H1 (cell line): Measurements from ENCODE around the gene NOL9. TPM values are rescaled to one million over a fixed set of nuclear protein-coding genes. Genes with fewer than 3 reads are reported as not detected.

Experiments
- CTCF ChIA-PET: fragments of 300-600 bp; sonication (Branson Sonifier 250); formaldehyde crosslinking; loops from one replicate; lab custom pipeline; 2021; ENCODE audit not compliant: partially characterized antibody; lab: Charles Lee
- POLR2A ChIA-PET: fragments of 300-600 bp; sonication (Branson Sonifier 250); formaldehyde crosslinking; loops from one replicate; lab custom pipeline; 2021; ENCODE audit warnings: inconsistent platforms; ENCODE audit not compliant: partially characterized antibody; lab: Charles Lee
- DNase-seq, 2 experiments: peaks; one replicate each; pipeline versions ENCODE4 v3.0.0 to v3.0.0-alpha.2; 2010 to 2022; ENCODE audit warnings: low spot score in 2 of 2, low read depth in 1 of 2, mixed read lengths in 1 of 2
- FAIRE-seq: peaks from 2 replicates; lab custom pipeline; 2011; peaks lifted over from hg19 to GRCh38; lab: Jason Lieb, UNC
- H2AFZ ChIP-seq: 2 replicates; pipeline ENCODE4 v1.8.1; 2012; ENCODE audit warnings: low read length, inconsistent platforms
- H2AK5ac ChIP-seq: 2 replicates; pipeline ENCODE4 v1.6.1; 2013; ENCODE audit warnings: low read depth, low read length
- H2BK120ac ChIP-seq: replicated peaks from 2 replicates; pipeline ENCODE3; 2013; ENCODE audit warnings: low read depth, low read length, inconsistent platforms
- H2BK12ac ChIP-seq: 2 replicates; pipeline ENCODE4 v1.6.1; 2013; ENCODE audit warnings: low read depth, low read length
- H2BK15ac ChIP-seq: 2 replicates; pipeline ENCODE4 v1.6.1; 2013; ENCODE audit warnings: low read length
- H2BK20ac ChIP-seq: 2 replicates; pipeline ENCODE4 v1.6.1; 2013; ENCODE audit warnings: low read length
- H2BK5ac ChIP-seq: 2 replicates; pipeline ENCODE4 v1.6.1; 2013; ENCODE audit warnings: low read depth, low read length
- H3K14ac ChIP-seq: 2 replicates; pipeline ENCODE4 v1.6.1; 2013; ENCODE audit warnings: inconsistent platforms; ENCODE audit not compliant: insufficient read length
- H3K18ac ChIP-seq: 2 replicates; pipeline ENCODE4 v1.6.1; 2013; ENCODE audit warnings: low read length; ENCODE audit errors: extremely low read depth
- H3K23ac ChIP-seq: 2 replicates; pipeline ENCODE4 v1.6.1; 2013; ENCODE audit warnings: inconsistent platforms; ENCODE audit not compliant: insufficient read length
- H3K23me2 ChIP-seq: 2 replicates; pipeline ENCODE4 v1.6.1; 2013; ENCODE audit warnings: low read depth, low read length
- H3K27ac ChIP-seq: 2 replicates; pipeline ENCODE4 v1.6.1; 2011; ENCODE audit warnings: low read depth, low read length, inconsistent platforms
- H3K27me3 ChIP-seq, 4 experiments: replicated peaks in 1 of 4; 1 replicate in 1 of 4; 2 replicates in 3 of 4; pipeline versions ENCODE4 v1.6.1 to v1.8.1; 2011 to 2013; ENCODE audit warnings: low read length in 3 of 4, mild to moderate bottlenecking in 3 of 4, inconsistent platforms in 2 of 4, mixed read lengths in 2 of 4, moderate library complexity in 1 of 4; ENCODE audit not compliant: control insufficient read depth in 3 of 4, insufficient read depth in 3 of 4; ENCODE audit errors: extremely low read depth in 1 of 4
- H3K36me3 ChIP-seq, 4 experiments: 2 replicates each; pipeline versions ENCODE4 v1.6.1 to v1.8.1; 2011 to 2013; ENCODE audit warnings: mild to moderate bottlenecking in 4 of 4, low read length in 3 of 4, moderate library complexity in 2 of 4, control low read depth in 1 of 4, inconsistent platforms in 1 of 4; ENCODE audit not compliant: insufficient read depth in 4 of 4, control insufficient read depth in 2 of 4
- H3K4ac ChIP-seq: replicated peaks from 2 replicates; pipeline ENCODE3; 2013; ENCODE audit warnings: low read length, low read depth, mixed read lengths, inconsistent platforms; ENCODE audit not compliant: insufficient read length
- H3K4me1 ChIP-seq, 4 experiments: replicated peaks in 1 of 4; 1 replicate in 1 of 4; 2 replicates in 3 of 4; pipeline versions ENCODE4 v1.6.1 to v1.8.1; 2011 to 2013; ENCODE audit warnings: low read length in 3 of 4, inconsistent platforms in 2 of 4, mixed read lengths in 1 of 4; ENCODE audit not compliant: insufficient read depth in 4 of 4, control insufficient read depth in 3 of 4
- H3K4me2 ChIP-seq, 2 experiments: 2 replicates each; pipeline versions ENCODE4 v1.6.1 to v1.8.1; 2011 to 2013; ENCODE audit warnings: low read depth in 2 of 2, low read length in 2 of 2, control low read depth in 1 of 2, inconsistent platforms in 1 of 2, mild to moderate bottlenecking in 1 of 2; ENCODE audit not compliant: insufficient read depth in 1 of 2
- H3K4me3 ChIP-seq, 4 experiments: fragments of 200-600, 300-600 bp in 1 of 4; sonication (generic), shearing (Covaris generic), sonication (Bioruptor Twin) in 1 of 4; 2 replicates each; pipeline versions ENCODE4 v1.5.1 to v1.8.1; 2011 to 2016; ENCODE audit warnings: low read length in 4 of 4, low read depth in 3 of 4, control low read depth in 2 of 4, inconsistent platforms in 2 of 4, mild to moderate bottlenecking in 2 of 4, mixed read lengths in 1 of 4, moderate library complexity in 1 of 4; ENCODE audit not compliant: insufficient read depth in 2 of 4; ENCODE audit errors: extremely low read depth in 1 of 4
- H3K56ac ChIP-seq: replicated peaks from 2 replicates; pipeline ENCODE3; 2013; ENCODE audit warnings: low read depth, mild to moderate bottlenecking, mixed read lengths, low read length, inconsistent platforms; ENCODE audit not compliant: insufficient read length
- H3K79me1 ChIP-seq: 2 replicates; pipeline ENCODE4 v1.6.1; 2013; ENCODE audit warnings: low read depth, low read length, control low read depth
- H3K79me2 ChIP-seq, 2 experiments: 2 replicates each; pipeline versions ENCODE4 v1.6.1 to v1.8.1; 2012 to 2013; ENCODE audit warnings: low read length in 2 of 2, mild to moderate bottlenecking in 2 of 2, inconsistent platforms in 1 of 2; ENCODE audit not compliant: insufficient read depth in 2 of 2, control insufficient read depth in 1 of 2
- H3K9ac ChIP-seq, 4 experiments: replicated peaks in 1 of 4; 1 replicate in 1 of 4; 2 replicates in 3 of 4; pipeline versions ENCODE4 v1.6.1 to v1.8.1; 2011 to 2013; ENCODE audit warnings: low read depth in 3 of 4, low read length in 3 of 4, control low read depth in 2 of 4, mild to moderate bottlenecking in 2 of 4, moderate library complexity in 2 of 4, inconsistent platforms in 1 of 4; ENCODE audit errors: extremely low read depth in 1 of 4
- H3K9me3 ChIP-seq, 2 experiments: 2 replicates each; pipeline versions ENCODE4 v1.6.1 to v1.8.1; 2012 to 2013; ENCODE audit warnings: mild to moderate bottlenecking in 2 of 2, moderate library complexity in 2 of 2, control low read depth in 1 of 2, inconsistent platforms in 1 of 2, low read depth in 1 of 2, low read length in 1 of 2, mixed read lengths in 1 of 2; ENCODE audit not compliant: insufficient read depth in 2 of 2
- H4K20me1 ChIP-seq, 2 experiments: replicated peaks in 1 of 2; 2 replicates each; pipeline versions ENCODE3 to v1.8.1; 2011 to 2013; ENCODE audit warnings: inconsistent platforms in 2 of 2, low read length in 2 of 2, mild to moderate bottlenecking in 1 of 2; ENCODE audit not compliant: insufficient read depth in 2 of 2, control insufficient read depth in 1 of 2
- H4K5ac ChIP-seq: 2 replicates; pipeline ENCODE4 v1.6.1; 2013; ENCODE audit warnings: low read length, low read depth, mixed read lengths, inconsistent platforms; ENCODE audit not compliant: insufficient read length
- H4K8ac ChIP-seq: 2 replicates; pipeline ENCODE4 v1.8.0; 2013; ENCODE audit warnings: mild to moderate bottlenecking, moderate library complexity, low read length, inconsistent platforms; ENCODE audit not compliant: insufficient read depth; ENCODE audit errors: extremely low read depth
- H4K91ac ChIP-seq: replicated peaks from 2 replicates; pipeline ENCODE3; 2013; ENCODE audit warnings: low read length, mixed read lengths, inconsistent platforms; ENCODE audit not compliant: insufficient read length
- CEBPB ChIP-seq: IDR thresholded peaks from 2 replicates; pipeline ENCODE4 v1.6.1; 2012; ENCODE audit warnings: low read depth, low read length
- CREB1 ChIP-seq: IDR thresholded peaks from 2 replicates; pipeline ENCODE4 v1.6.1; 2012; ENCODE audit warnings: inconsistent platforms
- CTCF ChIP-seq, 3 experiments: IDR thresholded peaks; 1 replicate in 2 of 3; 2 replicates in 1 of 3; pipeline versions ENCODE4 v1.5.1 to v1.6.1; 2011; ENCODE audit warnings: low read length in 3 of 3, mild to moderate bottlenecking in 3 of 3, inconsistent platforms in 2 of 3, low read depth in 1 of 3, moderate library complexity in 1 of 3; ENCODE audit not compliant: insufficient read depth in 1 of 3; ENCODE audit errors: control extremely low read depth in 1 of 3
- HDAC2 ChIP-seq, 2 experiments: fragments of 300-600 bp in 1 of 2; sonication (generic) in 1 of 2; IDR thresholded peaks; 2 replicates each; pipeline ENCODE4 v1.6.1; 2011 to 2012; ENCODE audit warnings: low read depth in 2 of 2, low read length in 2 of 2, mild to moderate bottlenecking in 2 of 2, moderate library complexity in 2 of 2, borderline replicate concordance in 1 of 2, inconsistent platforms in 1 of 2
- HDAC6 ChIP-seq: IDR thresholded peaks from one replicate; pipeline ENCODE4 v1.7.1; 2012; ENCODE audit warnings: low read depth, mild to moderate bottlenecking, inconsistent platforms, low read length, moderate library complexity
- POLR2A ChIP-seq, 2 experiments: IDR thresholded peaks; 1 replicate in 1 of 2; 2 replicates in 1 of 2; pipeline ENCODE4 v1.6.1; 2011; ENCODE audit warnings: low read depth in 2 of 2, low read length in 2 of 2, mild to moderate bottlenecking in 2 of 2; ENCODE audit errors: control extremely low read depth in 1 of 2
- TBP ChIP-seq: IDR thresholded peaks from 2 replicates; pipeline ENCODE4 v1.6.1; 2011; ENCODE audit warnings: low read depth, low read length, improper control_type of control experiment
- TEAD4 ChIP-seq: IDR thresholded peaks from 2 replicates; pipeline ENCODE4 v1.6.1; 2012; ENCODE audit warnings: low read depth, low read length, inconsistent platforms, mixed read lengths
- YY1 ChIP-seq: IDR thresholded peaks from 2 replicates; pipeline ENCODE4 v1.6.1; 2011; ENCODE audit warnings: low read depth, mild to moderate bottlenecking, low read length
- WGBS, 2 experiments: shearing (Covaris generic) in 1 of 2; methylation state at CpG; one replicate each; pipeline versions ENCODE4 v1.1.6 to v1.1.7; 2013 to 2015; ENCODE audit warnings: low lambda C conversion rate in 2 of 2, mixed read lengths in 2 of 2, inconsistent platforms in 1 of 2, low coverage in 1 of 2, missing lambda C conversion rate in 1 of 2; ENCODE audit not compliant: insufficient replicate concordance in 2 of 2, insufficient coverage in 1 of 2, insufficient read length in 1 of 2; ENCODE audit errors: extremely low coverage in 1 of 2, missing lambda C conversion rate in 1 of 2; 5-methylcytosine and 5-hydroxymethylcytosine counted together
- polyA plus RNA-seq, 7 experiments: library from polyadenylated mRNA; depleted of rRNA in 3 of 7; stranded (reverse) in 5 of 7; unstranded in 2 of 7; fragments of >200 nt in 5 of 7; fragments of 200-250 nt in 2 of 7; gene quantifications; 1 replicate in 5 of 7; 2 replicates in 1 of 7; 4 replicates in 1 of 7; pipeline versions ENCODE4 v1.2.1 to v1.2.3, GENCODE V29; 2011 to 2013; ENCODE audit warnings: missing spikeins in 2 of 7, mixed read lengths in 2 of 7
- total RNA-seq: library from RNA; stranded (reverse); fragmentation: NEBNext Ultra II Directional; extraction: Animal tissue kit (Norgen Biotek cat#: 25700); gene quantifications from 2 replicates; pipeline ENCODE4 v1.2.1, GENCODE V29; 2021

Gene NOL9
- total and polyA plus RNA-seq, 2 of the 8 experiments (the other 6 are each of a cell fraction or from before 2014, with no cell fraction given) = 17.1 to 38.1 TPM

- Histone ChIP-seq H4K8ac (peak overlapping the region; percentile 25; the same call in 1 of the 2 replicates), H2AFZ (no peak overlapping the region), H3K56ac (no peak overlapping the region), H2BK20ac (no peak overlapping the region), H4K5ac (no peak overlapping the region), H3K23ac (no peak overlapping the region), H3K79me2 (no peaks in the 10 kb centered on the region), H3K27ac (no peak overlapping the region), H3K9me3 (no peaks in the 10 kb centered on the region), H4K91ac (no peak overlapping the region), H3K79me1 (no peaks in the 10 kb centered on the region; the same call in 1 of the 2 replicates), H2BK12ac (0 out of 2 replicates have a peak overlapping the region, but pooled peaks have one; percentile 1), H3K14ac (no peak overlapping the region), H2BK5ac (no peak overlapping the region), H3K4me1 (no peaks in the 10 kb centered on the region; a peak in 3 of 7 replicates), H2BK15ac (no peak overlapping the region), H3K23me2 (no peaks in the 10 kb centered on the region), H3K4me3 (no peak overlapping the region), H3K4ac (no peak overlapping the region), H3K4me2 (no peak overlapping the region), H3K18ac (no peak overlapping the region), H2BK120ac (no peak overlapping the region)
- DNase-seq = no peak
- WGBS, 2 experiments = 84% methylated on average over 9 of the region's 11 CpGs; no CpG with 5 or more reads in 1 of the 2 experiments
- ChIA-PET POLR2A (interaction anchor here (0.9 to 2.8 kb wide), 3 partner anchors 10 to 36 kb away, joined by 3 to 9 read pairs (median 3); no protein-coding TSS in a partner anchor), CTCF (interaction anchor here (0.6 to 1.3 kb wide), 6 partner anchors 10 to 126 kb away, joined by 3 to 5 read pairs (median 3); no protein-coding TSS in a partner anchor)
- TF ChIP-seq HDAC2 (IDR thresholded peaks at IDR 0.05; ENCODE audit: borderline replicate concordance in 1 of 2, low read depth in 2 of 2, low read length in 2 of 2) (no peak), TBP (no peak), CEBPB (no peak), CTCF (IDR thresholded peaks at IDR 0.05; ENCODE audit: control extremely low read depth in 1 of 3, insufficient read depth in 1 of 3, low read depth in 1 of 3, low read length in 3 of 3) (no peak), YY1 (no peak), CREB1 (no peak), TEAD4 (no peak), HDAC6 (no peak), POLR2A (IDR thresholded peaks at IDR 0.05; ENCODE audit: control extremely low read depth in 1 of 2, low read depth in 2 of 2, low read length in 2 of 2) (no peak)
- TF ChIP-seq, all 59 proteins: peak for 0
- no peaks in the 10 kb centered on the region for H3K36me3 ChIP-seq
- H4K20me1 ChIP-seq = no peaks in the 10 kb centered on the region
- H3K9ac ChIP-seq = no peak overlapping the region
- no peak for FAIRE-seq
- no peak overlapping the region for H2AK5ac ChIP-seq
- no peaks in the 10 kb centered on the region for H3K27me3 ChIP-seq
Observed at GRCh38 chr1:6508816-6509189, 45.5 kb downstream of the NOL9 start.
